C1 segment of cervical spinal cord (tissue), 14 donors: ENCODE data around the gene MRPS22.
A peak's percentile ranks its signal among the peaks of the same experiment; 100 is the strongest.
"Not testable (repeated sequence)": the region's sequence is repeated elsewhere in the genome, so short reads cannot be mapped to it uniquely, and the experiment has no call there.

Experiments used
- DNase-seq, 14 donors: peaks; one replicate each; lab custom pipeline; 2025; lab: John Stamatoyannopoulos, UW

The MRPS22 gene

DNA sequence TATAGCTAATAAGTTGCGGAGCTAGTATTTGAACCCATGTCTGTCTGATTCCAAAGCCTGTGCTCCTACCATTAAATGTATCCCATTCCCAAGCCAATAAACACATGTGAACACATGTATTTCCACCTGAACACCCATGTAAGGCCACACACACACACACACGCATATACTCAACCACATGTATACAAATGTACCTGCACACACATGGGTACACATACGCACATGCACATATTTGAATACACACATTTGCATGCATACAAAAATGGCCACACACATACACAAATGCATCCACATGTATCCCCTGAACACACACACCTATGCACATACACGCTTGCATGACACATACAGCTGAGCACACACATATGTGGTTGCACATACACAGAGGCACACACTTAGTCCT is 5.4 kb upstream of the MRPS22 start:
- DNase-seq: no peak

DNA sequence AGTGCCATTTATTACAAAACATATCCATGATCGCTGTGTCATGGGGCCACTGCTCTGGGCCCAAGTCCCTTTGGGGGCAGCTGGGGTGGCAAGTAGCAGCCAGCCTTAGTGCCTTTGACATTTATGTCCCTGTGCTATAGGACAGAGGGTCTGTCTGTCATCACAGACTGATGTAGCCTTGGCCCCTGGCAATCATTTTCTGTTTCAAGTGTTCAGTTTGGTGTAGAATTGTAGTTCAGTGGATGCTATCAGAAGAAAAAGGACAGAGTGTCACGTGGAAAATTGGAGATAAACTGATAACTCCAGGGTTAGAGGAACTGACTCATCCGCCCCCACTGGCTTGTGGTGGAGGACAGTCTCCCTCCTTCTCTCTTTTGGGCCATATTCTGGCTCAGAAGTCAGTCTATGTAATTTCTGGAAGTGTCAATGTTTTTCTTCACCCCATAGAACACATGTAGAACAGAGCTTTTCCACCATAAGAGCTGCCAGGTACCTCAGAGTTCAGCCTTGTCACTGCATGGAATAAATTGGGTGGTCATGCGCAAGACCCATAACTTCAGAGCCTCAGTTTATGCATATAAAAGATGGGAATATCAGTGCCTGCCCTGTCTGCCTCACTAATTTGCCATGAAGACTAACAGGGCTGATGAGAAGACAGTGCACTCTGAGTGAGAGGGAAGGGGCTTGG is 4.5 kb upstream of the MRPS22 start:
- DNase-seq: no peak

DNA sequence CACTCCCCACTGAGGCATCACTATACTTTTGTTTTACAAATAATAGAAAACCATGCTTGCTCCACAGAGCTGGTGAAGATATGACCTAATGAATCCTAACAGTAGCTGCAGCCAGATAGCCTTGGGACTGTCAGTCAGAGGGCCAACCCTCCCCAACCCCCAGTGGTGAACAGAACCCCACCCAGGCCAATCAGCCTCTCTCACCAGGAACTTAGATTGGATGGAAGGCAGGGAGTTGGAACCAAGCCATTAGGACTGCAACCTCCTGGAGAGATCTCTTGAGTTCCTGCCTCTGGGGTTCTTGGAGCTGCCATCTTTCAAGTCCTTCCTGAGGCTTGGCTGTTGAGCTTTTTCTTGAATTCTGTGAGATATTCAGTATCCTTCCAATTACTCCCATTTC is 3.0 kb upstream of the MRPS22 start:
- DNase-seq: no peak

DNA sequence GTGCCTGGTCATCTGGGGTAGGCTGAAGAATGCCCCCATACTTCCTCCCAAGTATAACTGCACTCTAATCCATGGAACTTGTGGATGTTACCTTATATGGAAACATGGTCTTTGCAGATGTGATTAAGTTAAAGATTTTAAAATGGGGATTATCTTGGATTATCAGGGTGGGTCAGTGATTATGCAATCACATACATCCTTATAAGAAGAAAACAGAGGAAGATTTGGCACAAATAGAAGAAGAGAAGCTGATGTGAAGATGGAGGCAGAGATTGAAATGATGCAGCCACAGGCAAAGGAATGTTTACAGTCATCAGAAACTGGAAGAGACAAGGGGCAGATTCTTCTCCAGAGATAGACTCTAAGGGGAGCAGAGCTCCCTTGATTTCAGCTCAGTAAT is 1.8 kb upstream of the MRPS22 start:
- DNase-seq: no peak

- DNase-seq: no peak
Observed at GRCh38 chr3:139346771-139347170, 3.0 kb downstream of the MRPS22 start.

- no peak for DNase-seq
Observed at GRCh38 chr3:139353920-139354556, 10.2 kb downstream of the MRPS22 start.

DNA sequence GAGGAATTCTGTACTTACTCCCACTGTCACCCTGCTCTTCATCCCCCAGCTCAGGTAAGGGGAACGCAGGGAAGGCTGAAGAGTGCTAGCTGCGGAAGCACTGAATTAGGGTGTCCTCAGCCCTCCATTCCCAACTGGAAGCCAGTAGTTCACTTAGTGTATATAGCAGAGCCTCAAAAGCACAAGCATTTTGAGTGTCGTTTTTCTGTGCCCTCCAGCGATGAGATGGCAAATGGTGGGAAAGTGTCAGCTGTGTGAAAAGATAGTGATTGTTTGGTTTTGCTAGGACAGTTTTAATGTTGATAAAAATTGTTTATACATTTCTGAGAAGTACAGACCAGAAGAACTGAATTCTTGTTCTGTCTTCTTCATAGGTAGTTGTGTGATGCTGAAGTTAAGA is 10.8 kb downstream of the MRPS22 start:
- no peak for DNase-seq

GRCh38 chr3:139355476-139355875 is 11.7 kb downstream of the MRPS22 start:
- DNase-seq: peak in 2 of 14 donors; percentile 3 to 7

- no peak for DNase-seq
Observed at GRCh38 chr3:139355891-139356290, 12.1 kb downstream of the MRPS22 start.

DNA sequence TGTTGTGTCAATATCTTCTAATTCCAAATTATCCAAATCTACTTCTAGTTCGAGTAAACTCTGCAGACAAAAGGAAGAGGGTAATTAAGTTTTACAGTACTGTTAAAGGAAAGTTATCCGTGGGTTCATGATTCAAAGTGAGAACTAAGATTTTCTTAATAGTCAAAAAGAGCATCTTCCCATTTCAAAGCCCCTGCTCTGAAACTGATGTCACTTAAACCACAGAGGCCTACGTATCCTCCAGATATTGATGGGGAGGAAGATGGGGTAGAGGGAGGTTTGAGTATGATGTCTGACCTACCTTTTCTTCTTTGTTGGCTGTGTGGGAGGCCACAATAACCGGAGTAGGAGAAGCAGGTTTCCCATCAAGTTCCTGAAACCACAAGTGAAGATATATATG is 14.1 kb downstream of the MRPS22 start:
- no peak for DNase-seq

DNA sequence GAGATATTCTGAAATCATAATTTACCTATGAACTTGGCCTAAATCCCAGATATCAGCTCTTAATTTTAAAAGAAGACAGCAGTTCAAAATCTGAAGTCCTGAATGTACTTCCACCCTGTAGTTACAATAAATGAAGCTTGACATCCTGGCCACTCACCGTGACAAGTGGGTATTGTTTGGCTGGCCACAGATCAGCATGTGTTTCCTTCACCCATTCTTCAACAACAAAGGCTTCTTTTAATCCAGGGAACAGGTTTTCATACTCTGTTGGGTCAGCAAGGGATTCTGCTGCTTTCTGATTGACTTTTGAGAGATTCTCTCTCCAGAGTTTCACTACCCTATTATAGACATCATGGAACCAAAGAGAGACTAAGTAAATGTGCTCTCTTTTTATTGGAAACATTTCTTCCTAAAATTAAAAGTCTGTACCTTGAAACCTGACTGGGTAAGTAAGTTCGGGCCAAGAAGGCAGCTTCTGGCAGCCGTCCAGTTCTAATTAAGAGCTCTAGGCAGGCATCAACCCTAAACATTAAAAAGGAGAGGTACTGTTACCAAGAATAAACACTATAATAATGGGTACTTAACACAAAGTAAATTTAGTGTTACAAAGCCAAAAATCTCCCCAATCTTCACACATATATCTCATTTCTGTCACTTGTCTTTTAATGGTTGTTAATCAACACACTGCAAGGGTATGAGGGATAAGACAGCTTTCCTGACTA is 15.2 kb downstream of the MRPS22 start:
- no peak for DNase-seq

DNA sequence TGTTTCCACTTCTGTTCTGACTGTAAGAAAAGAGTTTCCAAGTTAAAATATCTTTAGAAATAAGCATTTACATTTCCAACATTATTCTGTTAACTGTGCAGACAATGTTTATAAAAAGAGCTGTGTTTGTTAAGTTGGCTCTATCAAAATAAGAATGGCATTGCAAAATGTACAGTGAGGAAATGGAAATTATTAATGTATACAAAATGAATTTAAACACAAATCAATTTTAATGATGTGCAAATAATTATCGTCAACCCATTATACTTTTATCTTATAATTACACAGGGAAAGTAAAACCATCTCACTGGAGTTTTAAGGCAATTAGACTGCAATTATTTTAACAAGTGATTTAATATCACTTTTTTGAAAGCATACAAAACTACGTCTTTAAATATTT is 17.5 kb downstream of the MRPS22 start:
- no peak for DNase-seq

DNA sequence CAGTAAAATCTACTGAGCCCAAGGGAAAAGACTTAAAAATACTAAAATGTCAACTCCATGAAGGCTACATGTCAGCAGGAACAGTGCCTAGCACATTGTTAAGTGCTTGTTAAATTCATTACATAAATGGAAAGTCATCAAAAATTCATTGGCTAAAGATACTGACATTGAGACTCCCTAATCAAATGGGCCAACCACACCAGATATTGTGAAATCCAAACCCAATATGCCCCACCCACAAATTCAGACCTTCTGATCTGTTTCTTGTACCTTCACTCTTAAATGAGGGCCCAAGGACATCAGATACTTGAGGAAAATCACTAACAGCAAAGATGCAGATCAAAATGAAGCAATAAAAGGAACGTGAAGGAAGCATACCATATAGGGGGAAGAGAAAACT is 20.7 kb downstream of the MRPS22 start:
- DNase-seq: no peak

GRCh38 chr3:139374099-139374498 is 30.3 kb downstream of the MRPS22 start:
- DNase-seq: no peak

GRCh38 chr3:139377378-139377777 is 33.6 kb downstream of the MRPS22 start:
- DNase-seq: no peak

DNA sequence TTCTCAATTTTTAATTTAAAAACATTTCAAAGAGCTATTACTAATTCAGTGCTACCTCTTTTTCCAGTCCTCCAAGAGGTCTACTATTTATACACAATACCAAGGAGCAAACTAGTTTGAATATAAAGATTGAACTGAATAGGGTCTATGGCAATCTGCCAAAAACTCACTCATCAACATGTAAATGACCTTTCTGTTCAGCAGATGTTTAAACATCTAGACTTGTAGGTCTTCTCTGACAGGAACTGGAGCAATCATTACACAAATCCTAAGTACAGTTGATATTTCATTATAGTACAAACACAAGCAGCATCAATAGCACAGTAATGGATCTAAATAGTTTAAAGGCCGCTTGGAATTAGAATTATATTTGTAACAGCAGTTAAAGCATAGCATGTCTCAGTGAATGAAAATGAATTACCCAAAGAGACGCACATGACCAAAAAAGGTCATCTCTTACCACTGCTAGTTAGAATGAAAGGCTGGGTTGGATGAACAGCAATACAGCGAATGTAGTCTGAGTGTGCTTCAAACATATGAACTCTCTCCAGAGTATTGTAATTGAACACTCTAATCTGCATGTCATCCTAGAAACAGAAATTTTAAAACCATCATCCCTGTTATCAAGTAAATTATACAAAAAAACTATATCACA is 34.9 kb downstream of the MRPS22 start:
- no peak for DNase-seq

DNA sequence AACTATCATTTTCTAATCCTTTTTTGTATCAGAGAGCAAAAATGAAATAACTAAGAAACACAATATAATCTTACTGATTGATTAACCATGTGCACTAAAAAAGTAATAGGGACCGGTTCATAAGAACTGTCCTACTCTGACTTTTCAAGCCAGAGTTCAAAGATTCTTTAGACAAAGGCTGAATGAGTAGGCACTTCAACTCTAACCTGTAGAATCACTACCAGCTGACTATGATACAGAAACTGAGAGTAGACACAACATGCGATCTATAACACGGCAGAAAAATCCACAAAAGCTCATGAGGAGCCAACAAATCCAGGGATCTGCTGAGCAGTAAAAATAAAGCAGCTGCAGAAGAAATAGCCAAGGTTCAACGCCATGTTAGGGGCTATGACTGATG is 36.8 kb downstream of the MRPS22 start:
- DNase-seq: no peak

GRCh38 chr3:139382291-139382690 is 38.5 kb downstream of the MRPS22 start:
- not testable (repeated sequence) for DNase-seq

- DNase-seq: no peak
Observed at GRCh38 chr3:139388077-139388476, 44.3 kb downstream of the MRPS22 start.

DNA sequence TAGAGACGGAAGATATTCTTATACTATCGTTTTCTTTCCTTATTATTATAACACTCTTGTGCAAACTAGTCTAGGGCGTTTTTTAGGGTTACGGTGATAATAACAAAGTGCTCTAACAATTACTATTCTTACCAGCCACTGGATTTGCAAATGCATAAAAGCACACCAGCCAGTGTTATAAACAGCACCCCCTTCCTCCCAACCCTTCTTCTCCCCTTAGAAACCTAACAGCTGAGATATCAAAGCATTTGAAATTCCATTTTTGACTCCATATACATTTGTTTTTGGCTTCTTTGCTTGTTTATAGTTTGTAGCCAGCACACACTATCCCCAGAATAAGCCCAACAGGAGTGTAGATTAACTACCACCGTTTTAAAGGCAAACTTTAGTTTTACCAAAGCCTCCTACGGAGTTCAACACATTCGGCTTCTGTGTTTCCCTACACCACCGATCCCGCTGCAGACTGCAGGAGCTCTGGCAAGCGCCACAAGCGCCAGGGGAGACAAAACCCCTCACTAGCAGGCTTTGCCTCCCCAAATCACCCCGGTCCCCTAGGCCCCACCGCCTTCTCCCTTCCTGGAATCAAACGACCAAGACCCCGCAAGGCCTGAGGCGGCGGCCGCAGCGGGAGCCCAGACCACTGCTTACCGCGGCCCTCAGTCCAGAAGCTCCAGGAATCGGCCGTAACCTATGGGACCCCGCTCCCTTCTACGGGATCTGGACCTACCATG is 45.2 kb downstream of the MRPS22 start:
- peak in 1 of 14 donors; percentile 17 for DNase-seq

DNA sequence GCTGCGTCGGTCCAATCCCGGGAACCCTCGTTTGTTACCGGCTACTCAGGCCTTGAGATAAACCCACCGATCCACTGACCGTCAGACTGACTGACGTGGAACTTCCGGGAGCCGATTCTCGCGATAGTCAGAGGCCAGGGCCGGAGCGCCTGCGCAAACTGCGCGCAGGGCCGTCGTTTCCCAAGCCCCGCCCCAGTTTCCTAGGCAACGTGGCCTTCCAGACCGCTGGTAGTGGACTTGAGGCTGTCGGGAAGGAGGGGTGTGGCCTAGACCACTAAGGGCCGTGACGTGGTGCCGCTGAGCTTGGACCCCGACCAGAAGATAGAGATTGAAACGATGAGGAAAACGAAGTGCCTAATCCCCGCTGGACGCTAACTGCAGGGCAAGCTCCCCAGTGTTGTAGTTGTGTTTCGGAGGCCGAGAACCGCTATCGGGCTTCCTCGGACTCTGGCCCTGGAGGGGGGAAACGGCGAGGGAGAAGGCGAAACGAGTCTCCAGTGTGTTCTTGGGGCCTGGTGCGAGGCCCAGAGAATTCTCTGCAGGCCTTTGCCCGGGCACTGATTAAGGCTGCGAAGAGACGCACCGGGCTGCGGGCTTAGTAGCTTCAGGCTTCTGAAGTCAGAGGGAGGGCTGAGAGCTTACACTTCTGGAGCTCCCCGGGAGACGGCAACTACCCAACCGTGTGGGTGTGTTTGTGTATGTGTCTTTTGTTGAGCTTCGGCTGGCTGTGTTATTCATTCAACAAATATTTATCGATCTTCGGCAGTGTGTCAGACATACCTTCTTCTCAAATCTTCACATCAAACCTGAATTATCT is 45.9 kb downstream of the MRPS22 start, which contains the start of gene COPB2:
TSS of gene COPB2 (minus strand) at position 96 of the 817 bp plus-strand sequence. CDS start 97 bp downstream, outside the sequence.
- DNase-seq: peak; percentile 86 to 99 (median 97)
